NCI-H1105 treated with DMSO at 0.1 percent for 48 hours (cell line): ENCODE measurements around the gene MPZL3.

Experiments
- DNase-seq: peaks from one replicate; lab custom pipeline; 2025; lab: John Stamatoyannopoulos, UW

Gene MPZL3

DNA sequence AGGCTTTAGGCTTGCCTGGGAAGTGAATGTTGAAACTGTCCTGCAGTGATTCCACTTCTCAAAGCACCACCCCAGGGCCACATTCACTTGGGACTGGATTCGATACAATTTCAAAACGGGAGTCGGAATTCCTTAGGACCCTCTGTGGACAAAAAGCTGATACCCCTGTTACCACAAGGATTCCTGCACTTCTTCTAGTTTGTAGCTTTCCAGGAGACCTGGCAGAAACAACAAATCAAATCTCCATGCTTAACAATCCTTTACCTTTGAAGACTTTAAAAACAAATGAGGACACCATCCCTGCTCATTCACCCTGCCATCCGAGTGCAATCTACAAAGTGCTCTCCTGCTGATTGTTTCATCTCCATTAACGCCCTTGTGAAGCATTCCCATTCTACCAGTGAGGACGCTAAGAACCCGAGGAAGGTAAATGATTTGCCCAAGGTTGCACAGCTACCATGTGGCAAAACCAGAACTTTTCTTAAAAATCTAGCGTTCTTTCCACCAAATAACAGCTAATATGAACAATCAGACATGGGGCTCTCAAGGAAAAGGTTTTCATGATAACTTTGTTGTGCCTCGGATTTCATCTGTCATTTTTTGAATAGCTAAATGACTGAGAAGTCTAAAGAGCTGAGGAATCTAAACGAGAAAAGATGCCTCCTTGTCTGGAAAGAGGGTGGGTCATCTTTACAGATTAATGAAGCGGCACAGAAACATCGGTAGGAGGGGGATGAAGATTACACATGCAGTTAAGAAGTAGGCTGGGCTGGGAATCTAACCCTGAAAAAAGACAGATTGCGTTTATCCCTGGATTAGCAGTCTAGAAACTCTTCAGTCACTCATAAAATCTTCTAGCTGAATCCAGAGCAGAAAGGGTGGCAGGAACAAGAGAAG lies 12.7 kb upstream of the MPZL3 start:
- no peak for DNase-seq

DNA sequence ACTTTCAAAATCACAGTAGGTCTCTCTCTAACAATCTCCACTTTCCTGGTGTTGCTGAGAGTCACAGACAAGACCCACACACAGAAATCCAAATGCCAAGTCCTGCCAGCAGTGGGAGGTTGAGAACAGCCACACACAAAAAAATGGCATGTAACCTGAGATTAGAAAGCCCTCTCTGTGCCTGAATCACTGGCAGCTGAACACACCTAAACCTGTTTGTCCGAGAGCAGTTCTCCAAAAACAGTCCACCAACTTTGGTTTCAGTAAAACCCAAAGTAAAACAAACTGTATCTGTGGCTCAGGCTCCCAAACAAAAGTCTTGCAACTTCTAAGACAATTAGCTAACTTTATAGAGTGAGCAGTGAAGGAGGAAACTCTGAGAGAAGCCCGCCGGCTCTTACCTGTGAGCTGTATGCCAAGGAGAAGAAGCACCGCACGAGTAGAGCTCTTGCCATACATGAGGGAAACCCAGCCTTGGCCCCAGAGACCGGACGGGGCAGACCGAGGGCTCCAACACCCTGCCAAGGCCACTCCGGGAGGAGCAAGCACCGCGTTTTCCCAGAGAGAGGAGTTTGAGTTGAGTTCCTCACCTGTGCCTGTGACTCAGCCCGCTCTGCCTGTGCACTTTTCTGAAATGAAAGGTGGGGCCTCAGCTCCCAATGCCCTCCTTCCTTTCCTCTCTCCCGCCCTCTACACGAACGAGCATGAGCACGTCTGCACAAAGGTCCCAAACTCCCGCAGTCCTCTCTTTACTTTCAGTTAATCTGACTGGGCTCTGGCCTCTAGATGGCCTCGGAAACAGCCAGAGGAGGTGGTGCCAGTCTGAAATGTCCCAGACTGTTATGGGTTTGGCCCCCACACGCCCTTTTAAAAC lies 11.8 kb upstream of the MPZL3 start, which contains the start of gene MPZL2:
MPZL2 (minus strand) TSS at position 603 of the 874 bp plus-strand sequence; CDS start at position 459, 144 bp downstream.
- DNase-seq = peak; percentile 53

DNA sequence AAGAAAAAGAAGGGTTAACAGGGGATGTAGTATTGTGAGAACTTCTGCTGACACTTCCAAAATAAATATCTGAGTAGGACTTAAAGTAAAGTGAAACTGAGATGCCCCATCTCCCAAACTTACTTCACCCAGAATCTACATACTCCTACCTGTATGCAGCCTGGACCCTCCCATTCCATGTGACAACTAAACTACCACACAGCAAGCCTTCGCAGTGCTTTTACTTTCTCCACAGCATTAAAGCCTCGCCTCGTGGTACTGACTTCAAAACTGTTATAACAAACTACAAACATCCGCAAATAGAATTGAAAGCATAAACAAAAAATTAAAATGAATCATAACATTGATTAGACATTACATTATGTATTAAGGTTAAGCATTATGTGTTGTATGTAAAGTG lies 10.9 kb upstream of the MPZL3 start:
- no peak for DNase-seq

DNA sequence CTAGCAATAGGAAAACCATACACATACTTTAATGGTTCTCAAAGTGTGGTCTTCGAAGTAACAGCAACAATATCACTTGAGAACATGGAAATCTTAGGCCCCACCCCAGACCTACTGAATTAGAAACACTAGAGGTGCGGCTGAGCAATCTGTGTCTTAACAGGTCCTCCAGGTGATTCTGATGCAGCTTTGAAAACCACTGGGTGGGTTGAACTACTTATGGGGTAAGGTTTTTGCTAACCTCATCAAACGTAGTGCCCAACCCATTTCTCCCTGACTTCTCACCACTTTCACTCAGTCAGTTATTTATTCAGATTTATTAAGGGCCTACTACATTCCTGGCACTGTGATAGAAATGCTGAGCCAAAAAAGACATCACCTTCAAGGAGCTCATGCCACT lies 8.2 kb upstream of the MPZL3 start:
- DNase-seq = no peak

DNA sequence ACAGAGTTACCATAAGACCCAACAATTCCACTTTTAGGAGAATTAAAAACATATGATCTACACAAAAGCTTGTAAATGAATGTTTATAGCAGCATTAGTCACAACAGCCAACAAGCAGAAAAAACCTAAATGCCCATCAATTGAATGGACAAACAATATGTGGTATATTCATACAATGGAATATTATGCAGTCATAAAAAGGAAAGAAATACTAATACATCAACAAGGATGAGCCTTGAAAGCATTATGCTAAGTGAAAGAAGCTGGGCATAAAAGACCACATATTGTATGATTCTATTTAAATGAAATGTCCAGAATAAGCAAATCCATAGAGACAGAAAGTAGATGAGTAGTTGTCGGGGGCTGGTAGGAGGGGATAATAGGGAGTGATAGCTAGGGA lies 7.0 kb upstream of the MPZL3 start:
- DNase-seq = no peak

DNA sequence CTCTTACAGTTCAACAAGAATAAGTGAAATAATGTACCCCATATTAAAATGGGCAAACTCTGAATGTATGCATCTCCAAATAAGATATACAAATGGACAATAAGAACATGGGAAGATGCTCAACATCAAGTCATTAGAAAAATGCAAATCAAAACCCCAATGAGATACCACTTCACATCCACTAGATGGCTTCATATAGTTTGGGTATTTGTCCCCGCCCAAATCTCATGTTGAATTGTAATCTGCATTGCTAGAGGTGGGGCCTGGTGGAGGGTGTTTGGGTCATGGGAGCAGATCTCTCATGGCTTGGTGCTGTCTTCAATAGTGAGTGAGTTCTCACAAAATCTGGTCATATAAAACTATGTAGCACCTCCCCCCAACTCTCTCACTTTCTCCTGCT lies 6.2 kb upstream of the MPZL3 start:
- DNase-seq = no peak

DNA sequence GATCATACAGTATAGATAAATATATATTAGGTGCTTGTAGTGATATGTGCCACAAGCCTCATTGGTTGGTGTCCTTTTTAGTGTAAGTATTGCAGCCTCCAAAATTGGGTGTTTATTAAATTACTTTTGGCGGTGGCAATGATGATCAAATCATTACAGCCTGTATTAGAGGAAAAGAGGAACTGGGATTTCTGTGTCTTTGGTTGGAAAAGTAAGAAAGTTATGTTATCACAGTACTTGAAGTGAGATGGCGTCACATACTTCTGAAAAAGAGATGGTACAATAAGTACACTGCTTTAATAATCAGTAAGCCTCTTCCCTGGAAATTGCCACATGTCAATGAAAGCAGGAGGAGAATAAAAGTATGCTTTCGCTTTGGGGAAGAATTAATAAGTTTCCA lies 523 bp upstream of the MPZL3 start:
- peak; percentile 35 for DNase-seq

DNA sequence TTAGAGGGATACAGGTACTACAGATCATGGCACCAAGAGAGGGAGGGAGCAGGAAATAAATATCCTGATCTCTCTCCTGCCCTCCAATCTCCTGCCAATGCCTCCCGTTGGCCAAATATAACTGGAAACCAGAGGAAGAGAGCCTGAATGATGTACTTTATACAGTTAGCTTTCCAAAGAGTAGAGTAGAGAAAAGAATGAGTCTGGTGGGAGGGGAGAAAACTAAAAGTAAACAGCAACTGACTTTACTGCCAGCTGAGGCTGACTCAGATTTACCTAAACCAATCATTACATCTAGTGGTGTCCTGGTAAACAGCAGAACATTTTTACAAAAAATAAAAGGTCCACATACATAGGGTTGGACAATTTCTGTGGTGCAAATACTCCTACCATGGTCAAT lies 5.1 kb downstream of the MPZL3 start:
- no peak for DNase-seq

DNA sequence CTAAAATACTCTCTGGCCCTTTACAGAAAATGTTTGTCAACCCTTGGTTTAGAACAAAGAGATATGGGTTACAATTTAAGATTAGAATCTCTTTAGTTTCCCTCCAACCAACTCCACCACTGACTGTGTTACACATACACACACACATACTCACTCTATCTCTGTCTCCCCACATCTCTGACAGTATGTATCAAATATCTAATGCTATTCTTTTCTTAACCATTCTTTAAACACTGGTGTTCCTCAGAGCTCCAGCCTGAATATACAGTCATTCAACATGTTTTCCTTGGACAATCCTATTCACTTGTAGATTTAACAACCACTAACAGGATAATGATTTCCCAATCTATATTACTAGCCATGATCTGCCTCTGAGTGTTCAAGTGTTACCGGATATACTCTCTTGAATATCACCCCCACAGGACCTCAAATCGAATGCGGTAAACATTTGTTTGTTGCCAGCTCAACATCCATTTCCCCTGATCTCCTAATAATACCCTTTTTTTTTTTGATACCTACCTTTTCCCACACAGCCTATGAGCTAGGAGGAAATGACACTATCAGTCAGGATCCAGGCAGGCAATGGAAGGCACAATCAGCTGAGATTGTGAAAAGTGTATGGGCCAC lies 6.1 kb downstream of the MPZL3 start:
- DNase-seq = no peak

DNA sequence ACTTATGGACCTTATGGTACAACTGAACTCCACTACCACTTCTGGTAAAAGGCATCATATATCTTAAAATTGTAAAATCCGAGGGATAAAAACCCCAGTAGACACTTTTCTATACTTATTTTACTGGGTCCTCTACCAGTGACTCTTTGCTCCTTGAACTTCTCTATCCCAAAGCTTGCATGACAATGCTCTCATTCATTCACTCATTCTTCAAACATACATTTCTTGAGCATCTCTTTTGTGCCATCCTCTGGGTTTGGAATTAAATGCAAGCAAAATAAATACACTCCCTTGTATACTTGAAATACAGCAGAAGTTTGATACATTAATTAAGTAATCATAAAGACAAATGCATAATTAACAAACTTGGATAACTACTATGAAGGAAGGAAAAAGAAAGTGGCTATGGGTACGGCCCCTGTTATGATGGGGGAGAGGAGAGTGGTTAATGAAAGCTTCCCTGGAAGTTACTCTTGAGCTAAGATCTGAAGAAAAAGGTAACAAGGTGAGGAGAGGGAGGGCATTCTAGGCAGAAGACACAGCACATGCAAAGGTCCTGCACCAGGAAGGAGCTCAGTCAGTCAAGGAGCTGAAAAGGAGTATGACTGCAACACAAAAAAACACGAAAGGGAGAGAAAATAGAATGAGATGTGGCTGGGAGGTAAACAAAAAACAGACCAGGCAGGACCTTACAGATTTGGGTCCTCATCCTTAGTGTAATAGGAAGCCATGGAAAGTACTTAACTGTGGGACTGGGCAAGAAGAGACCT lies 8.0 kb downstream of the MPZL3 start:
- no peak for DNase-seq

DNA sequence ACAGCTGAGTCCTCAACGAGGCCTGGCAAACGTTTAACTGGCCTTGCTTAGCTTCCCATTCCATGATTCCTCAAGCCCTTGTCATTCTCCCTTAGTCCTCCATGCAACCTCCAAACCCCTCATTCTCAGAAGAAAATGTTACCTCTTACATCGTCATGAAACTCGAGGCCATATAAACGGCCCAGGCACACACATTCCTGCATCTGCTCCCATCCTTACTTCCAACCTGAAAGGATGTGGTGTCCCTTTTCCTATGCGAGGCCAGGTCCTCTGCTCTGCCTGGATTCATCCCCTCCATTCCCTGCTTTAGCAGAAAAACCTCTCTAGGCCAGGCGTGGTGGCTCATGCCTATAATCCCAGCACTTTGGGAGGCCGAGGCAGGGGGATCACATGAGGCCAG lies 9.0 kb downstream of the MPZL3 start:
- DNase-seq = no peak

DNA sequence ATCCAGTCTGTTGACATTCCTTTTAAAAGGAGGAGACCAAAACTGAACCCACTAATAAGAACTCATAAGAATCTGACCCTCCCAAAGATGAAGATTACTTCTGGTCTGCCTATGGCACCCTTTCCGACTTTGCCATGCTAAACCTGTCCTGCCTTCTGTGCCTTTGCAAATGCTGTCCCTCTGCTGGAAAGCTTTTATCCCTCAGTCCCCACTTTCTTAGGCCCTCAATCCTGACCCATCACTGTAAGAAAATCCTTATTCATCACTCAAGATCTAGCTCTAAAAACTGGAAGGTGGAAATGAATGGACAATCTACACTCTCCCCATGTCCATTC lies 10.4 kb downstream of the MPZL3 start:
- no peak for DNase-seq

DNA sequence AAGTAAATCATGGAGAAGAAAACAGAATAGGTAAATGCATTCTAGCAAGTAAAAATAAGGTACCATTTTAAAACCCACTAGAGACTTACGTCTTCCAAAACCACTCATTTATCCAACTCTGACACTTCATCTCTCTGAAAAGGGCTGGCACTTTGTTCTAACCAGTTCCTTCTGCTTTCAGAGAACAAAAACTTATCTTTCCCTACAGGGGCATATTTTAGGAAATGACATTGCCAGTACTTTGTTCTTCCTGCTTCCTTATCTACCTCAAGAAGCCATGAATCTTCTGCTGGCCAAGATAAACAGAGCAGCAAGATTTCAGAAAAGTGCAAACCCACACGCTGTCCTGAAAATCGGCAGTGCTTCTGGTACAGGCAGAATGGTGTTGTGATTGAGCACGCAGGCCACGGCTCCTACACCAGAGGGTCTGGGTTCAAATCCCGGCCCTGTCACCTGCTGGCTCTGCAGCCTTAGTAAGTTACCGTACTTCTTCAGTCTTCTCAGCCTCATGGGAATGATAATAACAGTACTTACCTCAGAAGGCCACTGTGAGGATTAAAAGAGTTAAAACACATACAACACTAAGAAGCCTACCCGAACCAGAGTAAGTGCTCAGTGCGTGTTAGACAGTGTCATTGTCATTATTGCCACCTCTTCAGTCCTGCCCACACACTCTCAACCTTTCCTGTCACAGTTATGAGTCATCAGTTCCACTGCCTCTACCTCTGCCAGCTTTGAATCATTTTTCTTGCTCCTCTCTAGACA lies 11.0 kb downstream of the MPZL3 start:
- DNase-seq = no peak

DNA sequence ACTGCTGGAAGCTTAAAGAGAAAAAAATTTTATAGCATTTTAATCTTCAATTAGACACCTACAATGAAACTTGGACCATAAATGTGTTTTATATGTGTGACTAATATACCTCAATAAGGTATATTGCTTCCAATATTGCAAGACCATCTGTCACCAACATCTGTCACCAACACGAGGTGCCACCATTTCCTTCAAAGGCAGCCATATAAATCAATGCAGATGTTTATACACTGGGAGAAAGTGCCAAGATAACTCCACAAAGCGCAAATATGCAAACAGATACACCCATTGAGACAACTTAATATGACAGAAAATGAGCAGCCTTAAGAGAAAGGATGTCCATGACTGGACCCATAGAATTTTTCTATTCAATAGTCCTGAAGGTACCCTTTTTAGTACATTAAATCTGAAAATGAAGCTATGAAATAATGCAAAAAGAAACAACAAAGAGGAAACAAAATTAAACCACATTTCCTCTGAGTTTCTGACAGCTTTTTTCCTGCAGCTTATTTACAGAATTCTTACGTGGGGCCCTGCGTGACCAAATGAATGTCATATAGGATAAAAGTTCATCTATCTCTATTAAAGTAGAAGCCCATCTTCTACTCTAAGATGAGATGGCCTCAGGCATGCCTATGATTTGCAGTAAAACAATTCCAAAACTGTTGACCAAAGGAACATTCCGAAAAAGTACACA lies 12.5 kb downstream of the MPZL3 start:
- DNase-seq = no peak

DNA sequence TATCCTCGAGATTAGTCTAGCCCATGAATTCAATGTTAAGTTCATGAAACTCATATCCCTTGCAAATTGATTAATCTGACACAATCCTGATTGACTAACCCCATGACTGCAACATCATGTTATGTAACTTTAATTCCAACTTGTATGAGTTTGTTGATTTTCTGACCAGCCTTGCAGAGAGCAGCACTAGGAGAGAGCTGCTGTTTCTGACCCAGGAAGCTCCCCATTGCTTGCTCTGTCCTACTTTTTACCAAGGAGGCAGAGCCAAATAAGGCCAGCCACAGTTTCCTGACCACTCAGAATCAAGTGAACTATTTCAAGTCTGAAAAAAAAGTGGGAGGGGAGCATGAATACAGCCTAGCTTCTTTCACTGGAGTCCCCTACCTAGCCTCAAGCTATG lies 13.2 kb downstream of the MPZL3 start:
- DNase-seq = no peak

DNA sequence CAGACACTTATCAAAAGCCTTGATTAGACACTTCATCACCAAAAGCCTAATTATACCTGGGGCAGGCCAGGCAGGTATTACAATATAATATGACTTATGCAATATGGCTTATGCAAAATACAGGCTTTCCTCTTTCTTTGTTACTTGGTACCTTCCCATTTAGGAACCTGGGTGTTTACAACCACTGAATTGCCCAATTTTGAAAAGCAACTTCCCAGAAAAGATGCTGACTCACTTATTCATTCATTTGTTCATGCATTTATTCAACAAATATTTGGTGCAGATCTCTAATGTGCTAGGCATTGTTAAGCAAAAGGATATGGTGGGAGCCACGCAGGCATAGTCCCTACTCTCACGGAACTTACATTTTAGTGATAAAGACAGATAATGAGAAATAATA lies 13.7 kb downstream of the MPZL3 start:
- no peak for DNase-seq

DNA sequence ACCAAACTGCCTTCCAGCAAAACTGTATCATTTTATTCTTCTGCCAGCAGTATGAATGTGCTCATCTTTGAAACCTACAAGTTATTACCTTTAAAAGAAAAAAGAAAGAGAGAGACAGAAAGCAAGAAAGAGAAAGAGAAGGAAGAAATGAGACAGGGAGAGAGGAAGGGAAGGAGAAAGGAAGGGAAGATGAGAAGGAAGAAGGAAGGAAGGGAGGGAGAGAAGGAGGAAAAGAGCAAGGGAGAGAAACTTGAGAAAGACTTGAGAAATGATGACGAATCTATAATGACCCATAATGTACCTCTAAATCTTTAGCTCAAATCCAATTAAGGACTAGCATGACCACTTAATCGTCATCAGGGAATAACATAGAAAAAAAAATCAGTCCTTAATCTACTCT lies 16.0 kb downstream of the MPZL3 start:
- DNase-seq = no peak

DNA sequence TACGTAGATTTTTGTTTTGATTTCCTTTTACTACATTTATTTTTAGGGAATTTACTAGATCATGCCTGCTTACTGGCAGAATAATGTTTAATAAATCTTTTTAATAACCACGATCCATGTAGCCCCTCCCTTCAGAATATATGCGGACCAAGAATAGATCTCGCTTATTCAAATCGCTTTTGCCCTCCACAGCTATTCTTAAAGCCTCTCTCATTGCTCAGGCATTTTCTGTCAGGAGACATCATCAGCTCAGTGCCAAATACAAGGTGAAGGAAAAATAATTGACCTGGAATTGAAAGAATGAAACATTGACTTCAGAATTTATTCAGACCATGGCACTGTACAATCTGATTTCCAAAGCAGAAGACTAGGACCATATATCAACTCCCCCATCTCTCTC lies 17.3 kb downstream of the MPZL3 start:
- DNase-seq = no peak

DNA sequence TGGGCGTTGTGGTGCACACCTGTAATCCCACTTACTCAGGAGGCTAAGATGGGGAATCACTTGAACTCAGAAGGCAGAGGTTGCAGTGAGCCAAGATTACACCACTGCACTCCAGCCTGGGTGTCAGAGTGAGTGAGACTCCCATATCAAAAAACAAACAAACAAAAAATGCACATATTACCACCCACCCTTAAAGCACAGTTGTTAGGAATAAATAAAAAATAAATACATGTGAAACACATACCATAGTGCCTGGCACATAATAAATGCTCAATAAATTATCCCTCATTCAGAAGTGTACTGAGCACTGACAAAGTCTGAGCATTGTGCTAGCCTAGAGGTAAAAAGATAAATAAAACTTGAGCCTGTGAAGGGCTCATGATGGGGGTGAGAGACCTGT lies 18.3 kb downstream of the MPZL3 start:
- no peak for DNase-seq

DNA sequence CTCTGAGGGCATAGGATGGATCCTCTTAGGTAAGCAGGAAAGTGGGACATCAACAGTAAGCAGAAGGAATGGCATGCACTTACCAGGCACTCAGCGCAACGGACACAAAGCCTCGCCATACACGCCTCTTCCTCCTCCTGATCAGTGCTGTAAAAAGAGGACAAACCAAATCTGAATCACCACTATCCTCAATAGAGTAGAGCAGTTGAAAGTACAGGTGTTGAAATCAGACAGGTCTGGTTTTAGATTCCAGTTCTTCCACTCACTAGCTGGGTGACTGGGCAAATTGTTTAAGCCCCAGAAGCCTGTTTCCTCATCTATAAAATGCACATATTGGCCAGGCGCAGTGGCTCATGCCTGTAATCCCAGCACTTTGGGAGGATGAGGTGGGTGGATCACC lies 18.8 kb downstream of the MPZL3 start:
- DNase-seq = no peak

DNA sequence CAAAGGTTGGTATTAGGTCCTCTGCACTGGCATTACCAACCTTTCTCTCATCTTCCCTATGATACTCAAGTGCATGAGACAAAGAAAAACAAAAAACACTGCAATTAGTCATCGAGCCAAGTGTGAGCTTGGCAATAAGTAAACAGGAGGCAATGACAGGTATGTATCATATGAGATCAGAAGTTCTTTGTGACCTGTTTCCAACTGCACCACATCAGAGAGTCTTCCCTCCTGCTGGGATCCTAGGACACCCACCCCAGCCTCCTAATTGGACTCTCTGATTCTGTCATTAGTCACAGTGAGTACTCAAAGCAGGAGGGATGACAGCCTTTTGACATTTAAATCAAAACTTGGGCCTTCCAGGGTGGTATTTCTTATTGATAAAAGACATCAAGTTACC lies 19.5 kb downstream of the MPZL3 start:
- DNase-seq = no peak
